ENCODE data around the gene BMP5. TPM values are rescaled to one million over a fixed set of nuclear protein-coding genes. Genes with fewer than 3 reads are reported as not detected.

The BMP5 gene
- total RNA-seq, 2 donors from 2014 or later = 0.99 to 1.6 TPM

DNA sequence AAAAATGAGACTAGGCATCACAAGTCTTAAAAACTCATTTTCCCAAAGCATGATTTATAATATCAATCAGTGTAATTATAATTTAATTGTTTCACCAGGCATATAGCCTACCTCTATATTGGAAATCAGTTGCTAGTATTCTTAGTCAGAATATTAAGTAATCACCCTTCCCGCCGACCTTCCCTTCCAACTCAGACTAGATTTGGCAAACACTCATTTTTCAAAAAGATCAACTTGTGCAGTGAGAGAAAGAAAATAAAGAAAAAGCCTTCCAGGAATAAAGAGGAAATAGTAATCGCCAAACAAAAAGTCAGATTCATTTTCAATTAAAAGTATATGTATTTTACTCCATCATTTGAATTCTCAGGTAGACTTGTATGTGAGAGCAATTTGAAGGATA lies 1.9 kb upstream of the BMP5 start:
- Histone ChIP-seq H3K4me3 (no peak overlapping the region), H3K27me3 (no peaks in the 10 kb centered on the region), H3K27ac (no peak overlapping the region), H3K36me3 (replicated peaks in 1 of 2; ENCODE audit: insufficient read depth in 1 of 2, low read depth in 2 of 2) (no peaks in the 10 kb centered on the region), H3K9me3 (no peaks in the 10 kb centered on the region), H3K4me1 (peaks cover 1% of the 10 kb centered on the region)
- intact Hi-C loops (cut with DNase I) = no loop called here
- ATAC-seq (no peak), DNase-seq (no peak)
- 57 to 66% methylated on average over 3 of the region's 3 CpGs for WGBS, 2 donors
- TF ChIP-seq POLR2A (IDR thresholded peaks at IDR 0.05) = no peak
- TF ChIP-seq, protein P1, sequence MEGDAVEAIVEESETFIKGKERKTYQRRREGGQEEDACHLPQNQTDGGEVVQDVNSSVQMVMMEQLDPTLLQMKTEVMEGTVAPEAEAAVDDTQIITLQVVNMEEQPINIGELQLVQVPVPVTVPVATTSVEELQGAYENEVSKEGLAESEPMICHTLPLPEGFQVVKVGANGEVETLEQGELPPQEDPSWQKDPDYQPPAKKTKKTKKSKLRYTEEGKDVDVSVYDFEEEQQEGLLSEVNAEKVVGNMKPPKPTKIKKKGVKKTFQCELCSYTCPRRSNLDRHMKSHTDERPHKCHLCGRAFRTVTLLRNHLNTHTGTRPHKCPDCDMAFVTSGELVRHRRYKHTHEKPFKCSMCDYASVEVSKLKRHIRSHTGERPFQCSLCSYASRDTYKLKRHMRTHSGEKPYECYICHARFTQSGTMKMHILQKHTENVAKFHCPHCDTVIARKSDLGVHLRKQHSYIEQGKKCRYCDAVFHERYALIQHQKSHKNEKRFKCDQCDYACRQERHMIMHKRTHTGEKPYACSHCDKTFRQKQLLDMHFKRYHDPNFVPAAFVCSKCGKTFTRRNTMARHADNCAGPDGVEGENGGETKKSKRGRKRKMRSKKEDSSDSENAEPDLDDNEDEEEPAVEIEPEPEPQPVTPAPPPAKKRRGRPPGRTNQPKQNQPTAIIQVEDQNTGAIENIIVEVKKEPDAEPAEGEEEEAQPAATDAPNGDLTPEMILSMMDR (IDR thresholded peaks at IDR 0.05) = no peak

DNA sequence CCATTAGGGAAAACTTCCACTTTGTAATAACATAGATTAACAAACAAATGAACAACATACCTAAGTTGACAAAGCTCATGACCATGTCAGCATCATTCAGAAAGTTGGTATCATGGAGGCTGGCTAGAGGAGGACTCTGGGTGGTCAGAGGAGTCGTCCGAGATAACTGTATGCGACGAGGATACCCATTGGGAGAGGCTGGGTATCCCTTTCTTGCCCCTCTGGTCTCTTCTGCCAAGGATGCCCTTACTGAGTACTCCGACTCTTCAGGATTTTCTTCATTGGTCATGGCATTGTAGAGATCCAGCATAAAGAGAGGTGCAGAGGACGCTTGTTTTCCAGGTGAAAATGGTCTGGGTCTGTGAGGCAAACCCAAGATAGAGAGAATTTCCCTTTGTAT lies 1.1 kb downstream of the BMP5 start:
- TF ChIP-seq, protein P1 (IDR thresholded peaks at IDR 0.05) = no peak
- TF ChIP-seq POLR2A (IDR thresholded peaks at IDR 0.05) = no peak
- 66 to 77% methylated on average over 6 of the region's 6 CpGs for WGBS, 2 donors

DNA sequence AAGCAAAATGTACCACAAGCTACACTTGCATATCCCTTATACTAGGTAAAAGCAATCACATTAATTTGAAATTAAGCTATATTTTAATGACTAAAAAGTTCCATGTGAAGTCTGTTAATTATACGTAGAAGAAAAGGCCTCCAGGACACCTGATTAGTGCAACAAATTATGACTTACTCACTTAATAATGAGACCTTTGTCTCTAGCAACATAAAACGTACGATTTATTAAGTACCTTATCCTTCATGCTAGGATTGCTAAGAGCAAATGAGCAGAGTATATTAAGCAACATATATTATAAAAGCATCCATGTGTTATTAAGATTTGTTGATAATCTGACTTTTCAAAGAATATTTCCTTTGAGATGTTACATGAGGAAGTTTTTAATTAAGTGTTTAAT lies 2.5 kb downstream of the BMP5 start:
- ATAC-seq (no peak), DNase-seq (no peak)
- H3K36me3 ChIP-seq (replicated peaks in 1 of 2; ENCODE audit: insufficient read depth in 1 of 2, low read depth in 2 of 2) = no peaks in the 10 kb centered on the region
- WGBS, 2 donors = 65 to 76% methylated on average over 3 of the region's 3 CpGs
- TF ChIP-seq, protein P1 (IDR thresholded peaks at IDR 0.05) = no peak
- no peak for TF ChIP-seq POLR2A (IDR thresholded peaks at IDR 0.05)
- no peaks in the 10 kb centered on the region for H3K9me3 ChIP-seq
- intact Hi-C loops (cut with DNase I) = no loop called here
- H3K27me3 ChIP-seq = no peaks in the 10 kb centered on the region
- H3K27ac ChIP-seq = no peak overlapping the region
- H3K4me1 ChIP-seq = no peaks in the 10 kb centered on the region
- H3K4me3 ChIP-seq = no peak overlapping the region

More for the DNA sequence above, 1.1 kb downstream of the BMP5 start:
- Histone ChIP-seq H3K4me3 (no peak overlapping the region), H3K9me3 (no peaks in the 10 kb centered on the region), H3K27me3 (no peaks in the 10 kb centered on the region), H3K27ac (no peak overlapping the region), H3K36me3 (replicated peaks in 1 of 2; ENCODE audit: insufficient read depth in 1 of 2, low read depth in 2 of 2) (no peaks in the 10 kb centered on the region), H3K4me1 (no peaks in the 10 kb centered on the region)
- intact Hi-C loops (cut with DNase I) = no loop called here
- ATAC-seq (no peak), DNase-seq (no peak)

DNA sequence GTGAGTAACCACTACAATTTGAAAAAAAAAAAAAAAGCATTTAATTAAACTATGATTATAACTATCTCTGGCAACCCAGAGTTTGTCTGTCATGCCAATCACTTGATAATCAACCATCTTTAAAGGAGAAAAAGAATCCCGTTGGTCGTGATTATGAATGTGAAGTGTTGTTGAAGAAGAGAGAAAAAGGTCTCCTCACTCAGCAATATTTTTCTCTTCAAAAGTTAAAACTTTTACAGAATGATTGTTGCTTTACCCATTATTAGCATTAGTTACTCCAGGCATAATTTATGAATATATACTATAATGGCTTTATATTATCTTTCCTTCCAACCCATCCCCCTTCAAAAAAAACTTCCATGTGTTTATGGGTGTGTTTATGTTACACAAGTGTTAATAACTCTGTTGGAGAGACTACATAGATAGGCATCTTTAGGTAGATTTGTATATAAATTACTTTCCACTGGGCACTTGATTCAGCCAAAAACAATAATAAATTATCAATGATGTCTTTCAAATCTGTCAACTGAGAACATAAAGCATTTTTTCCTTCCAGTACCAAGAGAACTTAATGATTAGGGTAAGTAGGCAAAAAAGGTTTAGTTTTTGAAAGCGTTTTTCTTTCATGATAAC lies 5.1 kb downstream of the BMP5 start:
- WGBS, 2 donors = 69 to 76% methylated on average over 3 of the region's 3 CpGs
- no peaks in the 10 kb centered on the region for H3K4me1 ChIP-seq
- no peaks in the 10 kb centered on the region for H3K9me3 ChIP-seq
- no peak overlapping the region for H3K27ac ChIP-seq
- ATAC-seq = no peak
- TF ChIP-seq POLR2A (IDR thresholded peaks at IDR 0.05) = no peak
- TF ChIP-seq, protein P1 (IDR thresholded peaks at IDR 0.05) = no peak
- H3K4me3 ChIP-seq = no peak overlapping the region
- intact Hi-C loops (cut with DNase I) = no loop called here
- H3K27me3 ChIP-seq = no peaks in the 10 kb centered on the region
- no peaks in the 10 kb centered on the region for H3K36me3 ChIP-seq (replicated peaks in 1 of 2; ENCODE audit: insufficient read depth in 1 of 2, low read depth in 2 of 2)
- DNase-seq = no peak

DNA sequence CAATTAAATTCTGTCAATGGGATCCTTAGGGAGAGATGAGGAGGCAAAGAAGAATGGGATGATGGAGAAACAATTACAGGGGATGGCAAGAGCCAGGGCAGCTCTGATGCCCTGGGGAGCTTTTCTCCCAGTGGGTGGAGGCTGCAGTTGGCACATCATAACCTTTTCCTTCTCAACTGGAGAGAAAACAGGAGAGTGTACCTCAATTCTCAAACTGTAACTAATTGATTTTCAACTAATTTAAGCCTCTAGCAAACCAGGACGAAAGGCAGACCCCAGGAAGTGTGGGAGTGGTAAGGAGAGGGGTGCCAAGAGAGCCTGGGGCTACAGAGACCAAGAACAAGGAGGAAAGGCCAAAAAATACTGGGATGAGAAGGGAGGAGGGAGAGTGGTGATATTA lies 5.7 kb downstream of the BMP5 start:
- no peak for DNase-seq
- intact Hi-C loops (cut with DNase I) = no loop called here
- WGBS, 2 donors = 42 to 81% methylated on average over 1 of the region's 1 CpG
- H3K4me3 ChIP-seq = no peak overlapping the region
- H3K9me3 ChIP-seq = no peaks in the 10 kb centered on the region
- no peaks in the 10 kb centered on the region for H3K27me3 ChIP-seq
- H3K36me3 ChIP-seq (replicated peaks in 1 of 2; ENCODE audit: insufficient read depth in 1 of 2, low read depth in 2 of 2) = no peaks in the 10 kb centered on the region
- TF ChIP-seq, protein P1 (IDR thresholded peaks at IDR 0.05) = no peak
- no peak for TF ChIP-seq POLR2A (IDR thresholded peaks at IDR 0.05)
- H3K4me1 ChIP-seq = no peaks in the 10 kb centered on the region
- H3K27ac ChIP-seq = no peak overlapping the region
- no peak for ATAC-seq
